NCI-H2196 (cell line): ENCODE measurements around the gene SHANK2.

Source experiments
- DNase-seq: peaks from one replicate; lab custom pipeline; 2025; ENCODE audit not compliant: unreplicated experiment; lab: John Stamatoyannopoulos, UW

SHANK2 gene

GRCh38 chr11:71252269-71252769 is at the start of gene SHANK2:
TSS of gene SHANK2 (minus strand) at chr11:71252577. CDS start at chr11:71147326, 105,251 bp downstream.
- no peak for DNase-seq

- no peak for DNase-seq
Measured at GRCh38 chr11:71301858-71302533, 49.6 kb upstream of the SHANK2 start.

GRCh38 chr11:71301046-71301857 is 48.9 kb upstream of the SHANK2 start:
- DNase-seq, result no peak

GRCh38 chr11:71300187-71300586 is 47.8 kb upstream of the SHANK2 start:
- no peak for DNase-seq

GRCh38 chr11:71298761-71299181 is 46.4 kb upstream of the SHANK2 start:
- no peak for DNase-seq

GRCh38 chr11:71298016-71298550 is 45.7 kb upstream of the SHANK2 start:
- no peak for DNase-seq

GRCh38 chr11:71294846-71295600 is 42.6 kb upstream of the SHANK2 start:
- DNase-seq, result no peak

- DNase-seq, result no peak
Measured at GRCh38 chr11:71293961-71294782, 41.8 kb upstream of the SHANK2 start.

GRCh38 chr11:71286701-71287643 is 34.6 kb upstream of the SHANK2 start:
- DNase-seq, result no peak

GRCh38 chr11:71285111-71285510 is 32.7 kb upstream of the SHANK2 start:
- no peak for DNase-seq

GRCh38 chr11:71284525-71285092 is 32.2 kb upstream of the SHANK2 start:
- no peak for DNase-seq

- peak; percentile 11 for DNase-seq
Measured at GRCh38 chr11:71283971-71284441, 31.6 kb upstream of the SHANK2 start.

- no peak for DNase-seq
Measured at GRCh38 chr11:71282581-71283351, 30.4 kb upstream of the SHANK2 start.

GRCh38 chr11:71281831-71282230 is 29.5 kb upstream of the SHANK2 start:
- no peak for DNase-seq

- no peak for DNase-seq
Measured at GRCh38 chr11:71281204-71281603, 28.8 kb upstream of the SHANK2 start.

- no peak for DNase-seq
Measured at GRCh38 chr11:71279916-71280645, 27.7 kb upstream of the SHANK2 start.

- DNase-seq, result no peak
Measured at GRCh38 chr11:71272161-71272560, 19.8 kb upstream of the SHANK2 start.
